Small intestine (tissue), 7 donors: ENCODE measurements around the gene HOXA4. TPM values are rescaled to one million over a fixed set of nuclear protein-coding genes. Genes with fewer than 3 reads are reported as not detected.
A peak's percentile ranks its signal among the peaks of the same experiment; 100 is the strongest.

ENCODE experiments used
- DNase-seq, 2 donors: peaks; one replicate each; pipeline versions ENCODE4 v3.0.0 to v3.0.0-alpha.2; 2013
- FAIRE-seq: peaks from 2 replicates; lab custom pipeline; 2012; peaks lifted over from hg19 to GRCh38; lab: Jason Lieb, UNC
- H3K27ac ChIP-seq, 3 donors: one replicate each; pipeline ENCODE4 v1.5.1; 2013; ENCODE audit warnings: low read length in 2 of 3, mild to moderate bottlenecking in 2 of 3, control low read depth in 1 of 3, inconsistent platforms in 1 of 3, low read depth in 1 of 3, moderate library complexity in 1 of 3
- H3K27me3 ChIP-seq, 3 donors: one replicate each; pipeline ENCODE4 v1.6.1; 2013; ENCODE audit warnings: low read length in 3 of 3, inconsistent platforms in 1 of 3; ENCODE audit not compliant: control insufficient read depth in 3 of 3, insufficient read depth in 3 of 3
- H3K36me3 ChIP-seq, 3 donors: one replicate each; pipeline ENCODE4 v1.6.1; 2013; ENCODE audit warnings: low read length in 3 of 3, inconsistent platforms in 1 of 3, low read depth in 1 of 3, mild to moderate bottlenecking in 1 of 3, moderate library complexity in 1 of 3; ENCODE audit not compliant: control insufficient read depth in 3 of 3, insufficient read depth in 2 of 3
- H3K4me1 ChIP-seq, 3 donors: one replicate each; pipeline ENCODE4 v1.6.1; 2013; ENCODE audit warnings: low read length in 2 of 3, inconsistent platforms in 1 of 3, low read depth in 1 of 3, mild to moderate bottlenecking in 1 of 3, moderate library complexity in 1 of 3; ENCODE audit not compliant: control insufficient read depth in 3 of 3, insufficient read depth in 2 of 3
- H3K4me3 ChIP-seq, 3 donors: one replicate each; pipeline ENCODE4 v1.5.1; 2013; ENCODE audit warnings: low read length in 3 of 3, control low read depth in 1 of 3, inconsistent platforms in 1 of 3, low read depth in 1 of 3, mild to moderate bottlenecking in 1 of 3, moderate library complexity in 1 of 3
- H3K9me3 ChIP-seq, 2 donors: one replicate each; pipeline ENCODE4 v1.6.1; 2013; ENCODE audit warnings: low read depth in 1 of 2, low read length in 1 of 2; ENCODE audit not compliant: control insufficient read depth in 2 of 2, insufficient read depth in 1 of 2
- WGBS, 3 donors: extraction: QIAGEN DNeasy Blood & Tissue Kit; methylation state at CpG; one replicate each; pipeline ENCODE4 v1.1.7; 2013; 5-methylcytosine and 5-hydroxymethylcytosine counted together
- polyA plus RNA-seq, 4 donors: library from polyadenylated mRNA; stranded (reverse) in 3 of 4; unstranded in 1 of 4; fragments of 200-250 nt in 3 of 4; fragments of 120-200 nt in 1 of 4; gene quantifications; one replicate each; pipeline versions ENCODE4 v1.2.1 to v1.2.3, GENCODE V29; 2013
- donor health status: healthy with polysubstance abuse.
- donor health status: control.
- donor health status: control.
- donor health status: Bipolar disorder and iron deficiency.
- donor health status: healthy.

HOXA4 gene
- polyA plus RNA-seq, 4 donors = 2.4 to 15.3 (median 7.9) TPM; not detected in 1

GRCh38 chr7:27125986-27126394 is 4.6 kb downstream of the HOXA4 start:
- H3K4me3 ChIP-seq = no peak overlapping the region
- H3K9me3 ChIP-seq = no peaks in the 10 kb centered on the region
- WGBS, 3 donors = 58 to 81% (median 77%) methylated on average over 5 of the region's 5 CpGs
- H3K27ac ChIP-seq = peak overlapping the region in 2 of 3 donors; percentile 48 to 82
- DNase-seq (no peak), FAIRE-seq (no peak)
- peaks cover 0 to 12% (median 0%) of the 10 kb centered on the region in 3 donors for H3K27me3 ChIP-seq
- peaks cover 0 to 28% (median 0%) of the 10 kb centered on the region in 3 donors for H3K36me3 ChIP-seq
- H3K4me1 ChIP-seq = peaks cover 4 to 61% (median 7%) of the 10 kb centered on the region in 3 donors

GRCh38 chr7:27124902-27125689 is 5.5 kb downstream of the HOXA4 start:
- H3K9me3 ChIP-seq = no peaks in the 10 kb centered on the region
- peaks cover 4 to 69% (median 13%) of the 10 kb centered on the region in 3 donors for H3K4me1 ChIP-seq
- H3K27me3 ChIP-seq = peaks cover 0 to 12% (median 0%) of the 10 kb centered on the region in 3 donors
- FAIRE-seq (no peak), DNase-seq (peak; percentile 36 to 70)
- H3K4me3 ChIP-seq = peak overlapping the region in 1 of 3 donors; percentile 50
- WGBS, 3 donors = 50 to 61% (median 61%) methylated on average over 8 of the region's 8 CpGs
- H3K27ac ChIP-seq = peak overlapping the region; percentile 35 to 86 (median 82)
- peaks cover 0 to 31% (median 0%) of the 10 kb centered on the region in 3 donors for H3K36me3 ChIP-seq

- H3K27me3 ChIP-seq = peaks cover 0 to 12% (median 0%) of the 10 kb centered on the region in 3 donors
- DNase-seq = peak in 1 of 2 donors; percentile 57
- peak overlapping the region; percentile 30 to 86 (median 82) for H3K27ac ChIP-seq
- WGBS, 3 donors = 44 to 61% (median 59%) methylated on average over 43 of the region's 43 CpGs
- H3K4me3 ChIP-seq = peak overlapping the region in 1 of 3 donors; percentile 50
- peaks cover 4 to 69% (median 18%) of the 10 kb centered on the region in 3 donors for H3K4me1 ChIP-seq
- no peak for FAIRE-seq
- H3K9me3 ChIP-seq = no peaks in the 10 kb centered on the region
- peaks cover 0 to 32% (median 0%) of the 10 kb centered on the region in 3 donors for H3K36me3 ChIP-seq
These were observed 6.3 kb downstream of the HOXA4 start for GRCh38 chr7:27124096-27124901.

GRCh38 chr7:27123477-27124053 is 7.0 kb downstream of the HOXA4 start:
- Histone ChIP-seq H3K9me3 (no peaks in the 10 kb centered on the region), H3K4me3 (peak overlapping the region in 2 of 3 donors; percentile 34 to 50), H3K27ac (peak overlapping the region; percentile 30 to 86 (median 82)), H3K27me3 (peaks cover 0 to 15% (median 0%) of the 10 kb centered on the region in 3 donors), H3K4me1 (peaks cover 4 to 70% (median 20%) of the 10 kb centered on the region in 3 donors), H3K36me3 (peaks cover 0 to 31% (median 0%) of the 10 kb centered on the region in 3 donors)
- DNase-seq (no peak), FAIRE-seq (no peak)
- 35 to 61% (median 40%) methylated on average over 26 of the region's 26 CpGs for WGBS, 3 donors

- H3K4me3 ChIP-seq = peak overlapping the region in 2 of 3 donors; percentile 34 to 50
- FAIRE-seq = no peak
- peaks cover 0 to 16% (median 0%) of the 10 kb centered on the region in 3 donors for H3K27me3 ChIP-seq
- DNase-seq = peak in 1 of 2 donors; percentile 70
- peaks cover 4 to 71% (median 20%) of the 10 kb centered on the region in 3 donors for H3K4me1 ChIP-seq
- WGBS, 3 donors = 11 to 40% (median 32%) methylated on average over 14 of the region's 14 CpGs
- H3K27ac ChIP-seq = peak overlapping the region; percentile 30 to 86 (median 82)
- H3K9me3 ChIP-seq = no peaks in the 10 kb centered on the region
- H3K36me3 ChIP-seq = peaks cover 0 to 34% (median 0%) of the 10 kb centered on the region in 3 donors
These were observed 7.5 kb downstream of the HOXA4 start for GRCh38 chr7:27123007-27123476.

- peaks cover 4 to 71% (median 17%) of the 10 kb centered on the region in 3 donors for H3K4me1 ChIP-seq
- no peak for FAIRE-seq
These were observed 8.3 kb downstream of the HOXA4 start for GRCh38 chr7:27122077-27122910.

GRCh38 chr7:27121684-27122076 is 8.9 kb downstream of the HOXA4 start:
- no peak for FAIRE-seq
- Histone ChIP-seq H3K9me3 (no peaks in the 10 kb centered on the region), H3K27ac (peak overlapping the region; percentile 44 to 86 (median 82)), H3K4me1 (peaks cover 4 to 72% (median 17%) of the 10 kb centered on the region in 3 donors), H3K36me3 (peaks cover 0 to 46% (median 0%) of the 10 kb centered on the region in 3 donors), H3K27me3 (peaks cover 0 to 25% (median 0%) of the 10 kb centered on the region in 3 donors), H3K4me3 (peak overlapping the region in 2 of 3 donors; percentile 36 to 50)
- DNase-seq = no peak
- 7 to 36% (median 36%) methylated on average over 7 of the region's 7 CpGs for WGBS, 3 donors

More at GRCh38 chr7:27122077-27122910, 8.3 kb downstream of the HOXA4 start:
- Histone ChIP-seq H3K36me3 (peaks cover 0 to 41% (median 0%) of the 10 kb centered on the region in 3 donors), H3K4me3 (peak overlapping the region in 2 of 3 donors; percentile 36 to 50), H3K9me3 (no peaks in the 10 kb centered on the region), H3K27me3 (peaks cover 0 to 21% (median 0%) of the 10 kb centered on the region in 3 donors), H3K27ac (peak overlapping the region; percentile 44 to 86 (median 82))
- DNase-seq = peak; percentile 82 to 92
- whole genome bisulfite sequencing, 3 donors = 12 to 41% (median 27%) methylated on average over 42 of the region's 42 CpGs
